NCI-H2029 (cell line): ENCODE results near the gene AP2A2.

Experiments
- DNase-seq: peaks from one replicate; lab custom pipeline; 2025; lab: John Stamatoyannopoulos, UW

The AP2A2 gene

GRCh38 chr11:1059759-1060158, 134.1 kb downstream of the AP2A2 start:
- DNase-seq, result no peak

GRCh38 chr11:1060410-1060809, 134.7 kb downstream of the AP2A2 start:
- no peak for DNase-seq

GRCh38 chr11:1060852-1061616, 135.4 kb downstream of the AP2A2 start:
- DNase-seq, result no peak
